GM18511 (cell line): ENCODE data around the gene TUBD1.
A peak's percentile ranks its signal among the peaks of the same experiment; 100 is the strongest.
"Not testable (repeated sequence)": the region's sequence is repeated elsewhere in the genome, so short reads cannot be mapped to it uniquely, and the experiment has no call there.

Experiments used
- ATAC-seq: cut with Tn5 transposase; IDR thresholded peaks from one replicate; pipeline ENCODE4 v1.9.1; 2021; ENCODE audit warnings: mild to moderate bottlenecking, moderate library complexity; ENCODE audit not compliant: unreplicated experiment

The TUBD1 gene

DNA sequence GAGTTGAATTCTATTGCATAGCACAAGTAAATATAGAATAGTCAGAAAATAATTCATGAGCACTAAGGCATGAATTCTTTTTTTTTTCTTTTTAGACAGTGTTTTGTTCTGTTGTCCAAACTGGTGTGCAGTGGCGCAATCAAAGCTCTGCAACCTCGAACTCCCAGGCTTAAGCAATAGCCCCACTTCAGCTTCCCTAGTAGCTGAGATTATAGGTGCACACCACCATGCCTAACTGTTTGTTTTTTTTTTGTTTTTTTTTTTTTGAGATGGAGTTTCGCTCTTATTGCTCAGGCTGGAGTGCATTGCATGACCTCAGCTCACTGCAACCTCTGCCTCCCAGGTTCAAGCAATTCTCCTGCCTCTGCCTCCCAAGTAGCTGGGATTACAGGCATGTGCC is 16.6 kb downstream of the TUBD1 start:
- ATAC-seq: no peak

DNA sequence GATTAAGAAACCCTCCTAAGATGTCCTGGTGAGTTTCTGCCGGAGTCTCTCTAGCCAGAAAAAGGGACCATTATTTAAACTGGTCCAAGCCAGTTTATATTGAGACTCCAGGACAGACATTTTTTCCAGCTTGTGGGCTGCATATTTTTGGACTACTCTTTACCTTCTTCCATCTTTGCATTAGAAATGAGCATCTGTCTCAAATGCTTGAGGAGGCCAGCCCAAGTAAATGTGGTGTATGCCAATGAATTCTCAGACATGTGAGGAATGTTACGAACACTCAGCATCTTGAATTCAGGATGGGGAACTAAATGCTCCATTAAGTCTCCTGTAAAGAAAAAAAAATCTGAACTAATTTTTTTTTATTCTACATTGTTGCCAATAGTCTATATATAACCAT is 18.4 kb downstream of the TUBD1 start:
- no peak for ATAC-seq

- not testable (repeated sequence) for ATAC-seq
Measured at GRCh38 chr17:59873414-59873813, 19.3 kb downstream of the TUBD1 start.

GRCh38 chr17:59872351-59872750 is 20.4 kb downstream of the TUBD1 start:
- ATAC-seq: no peak

GRCh38 chr17:59870482-59870881 is 22.3 kb downstream of the TUBD1 start:
- ATAC-seq: no peak

- ATAC-seq: no peak
Measured at GRCh38 chr17:59869941-59870218, 22.9 kb downstream of the TUBD1 start.

- ATAC-seq: no peak
Measured at GRCh38 chr17:59863616-59864015, 29.1 kb downstream of the TUBD1 start.

- no peak for ATAC-seq
Measured at GRCh38 chr17:59859444-59860025, 33.2 kb downstream of the TUBD1 start.

- no peak for ATAC-seq
Measured at GRCh38 chr17:59858932-59859331, 33.8 kb downstream of the TUBD1 start.

- ATAC-seq: no peak
Measured at GRCh38 chr17:59858167-59858816, 34.5 kb downstream of the TUBD1 start.

DNA sequence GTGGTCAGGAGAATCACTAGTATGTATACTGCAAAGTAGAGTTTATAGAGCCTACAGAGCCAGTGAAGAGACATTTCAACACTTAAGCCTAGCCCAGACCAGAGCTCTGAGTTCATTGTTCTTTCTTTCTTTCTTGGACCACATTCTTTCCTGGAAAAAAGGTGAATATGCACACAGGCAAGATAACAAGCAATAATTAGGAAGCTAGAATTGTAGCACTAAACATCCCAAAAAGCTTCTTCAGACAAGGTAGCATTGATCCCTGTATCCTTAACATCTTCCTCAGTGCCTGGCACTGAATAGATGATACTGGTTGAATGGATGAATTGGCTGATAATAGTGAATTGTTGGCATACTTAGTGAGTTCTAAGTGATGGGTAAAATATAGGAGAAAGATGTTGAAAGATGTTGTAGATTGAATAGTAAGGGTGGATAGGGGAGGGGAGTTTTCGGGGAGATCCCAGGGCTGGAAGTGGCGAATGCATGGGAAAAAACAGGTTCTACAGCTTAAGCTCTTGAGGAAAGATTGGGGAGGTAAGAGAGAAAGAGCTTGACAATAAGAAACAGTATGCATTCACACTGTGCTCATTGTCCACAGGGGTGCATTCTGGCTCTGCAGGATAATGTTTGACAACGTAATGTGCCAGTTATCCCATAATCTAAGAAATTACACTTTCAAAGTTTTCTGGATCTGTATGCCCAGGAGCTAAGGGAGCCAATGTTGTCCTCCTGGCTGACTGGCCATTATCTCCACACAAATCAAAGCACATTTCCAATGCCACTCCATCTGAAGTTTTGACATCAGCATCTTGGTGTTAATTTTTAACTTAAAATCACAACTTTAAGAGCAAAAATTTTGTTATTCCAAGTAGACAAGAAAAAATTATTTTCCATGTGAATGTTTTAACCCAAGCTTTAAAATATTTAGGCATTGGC is 35.6 kb downstream of the TUBD1 start:
- no peak for ATAC-seq

- ATAC-seq: not testable (repeated sequence)
Measured at GRCh38 chr17:59853919-59854729, 38.6 kb downstream of the TUBD1 start.

- ATAC-seq: no peak
Measured at GRCh38 chr17:59853168-59853918, 39.4 kb downstream of the TUBD1 start.

DNA sequence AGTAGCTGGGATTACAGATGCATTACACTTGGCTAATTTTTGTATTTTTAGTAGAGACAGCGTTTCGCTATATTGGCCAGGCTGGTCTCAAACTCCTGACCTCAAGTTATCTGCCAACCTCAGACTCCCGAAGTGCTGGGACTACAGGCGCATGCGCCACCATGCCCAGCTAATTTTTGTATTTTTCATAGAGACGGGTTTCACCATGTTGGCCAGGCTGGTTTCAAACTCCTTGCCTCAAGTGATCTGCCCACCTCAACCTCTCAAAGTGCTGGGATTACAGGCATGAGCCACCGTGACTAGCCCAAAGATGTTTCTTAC is 39.9 kb downstream of the TUBD1 start:
- not testable (repeated sequence) for ATAC-seq

GRCh38 chr17:59851439-59852375 is 41.0 kb downstream of the TUBD1 start:
- no peak for ATAC-seq

DNA sequence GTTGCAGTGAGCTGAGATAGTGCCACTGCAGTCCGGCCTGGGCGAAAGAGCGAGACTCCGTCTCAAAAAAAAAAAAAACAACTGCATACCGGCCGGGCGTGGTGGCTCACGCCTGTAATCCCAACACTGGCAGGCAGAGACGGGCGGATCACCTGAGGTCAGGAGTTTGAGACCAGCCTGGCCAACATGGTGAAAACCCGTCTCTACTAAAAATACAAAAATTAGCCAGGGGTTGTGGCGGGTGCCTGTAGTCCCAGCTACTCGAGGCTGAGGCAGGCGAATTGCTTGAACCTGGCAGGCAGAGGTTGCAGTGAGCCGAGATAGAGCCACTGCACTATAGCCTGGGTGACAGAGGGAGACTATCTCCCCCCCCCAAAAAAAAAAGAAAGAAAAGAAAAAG is 42.4 kb downstream of the TUBD1 start:
- ATAC-seq: not testable (repeated sequence)

GRCh38 chr17:59848778-59849177 is 44.0 kb downstream of the TUBD1 start:
- peak; percentile 55 for ATAC-seq

DNA sequence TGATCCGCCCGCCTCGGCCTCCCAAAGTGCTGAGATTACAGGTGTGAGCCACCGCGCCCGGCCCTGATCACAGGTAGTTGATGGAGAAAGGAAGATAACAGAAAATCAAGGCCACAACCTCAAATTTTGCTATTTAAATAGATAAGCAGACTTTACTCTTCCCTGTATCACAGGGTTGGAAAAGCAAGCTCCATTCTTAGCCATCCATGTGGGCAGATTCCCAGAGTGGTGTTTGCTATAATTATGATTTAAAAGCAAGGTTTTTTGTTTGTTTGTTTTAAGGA is 44.4 kb downstream of the TUBD1 start:
- ATAC-seq: no peak

DNA sequence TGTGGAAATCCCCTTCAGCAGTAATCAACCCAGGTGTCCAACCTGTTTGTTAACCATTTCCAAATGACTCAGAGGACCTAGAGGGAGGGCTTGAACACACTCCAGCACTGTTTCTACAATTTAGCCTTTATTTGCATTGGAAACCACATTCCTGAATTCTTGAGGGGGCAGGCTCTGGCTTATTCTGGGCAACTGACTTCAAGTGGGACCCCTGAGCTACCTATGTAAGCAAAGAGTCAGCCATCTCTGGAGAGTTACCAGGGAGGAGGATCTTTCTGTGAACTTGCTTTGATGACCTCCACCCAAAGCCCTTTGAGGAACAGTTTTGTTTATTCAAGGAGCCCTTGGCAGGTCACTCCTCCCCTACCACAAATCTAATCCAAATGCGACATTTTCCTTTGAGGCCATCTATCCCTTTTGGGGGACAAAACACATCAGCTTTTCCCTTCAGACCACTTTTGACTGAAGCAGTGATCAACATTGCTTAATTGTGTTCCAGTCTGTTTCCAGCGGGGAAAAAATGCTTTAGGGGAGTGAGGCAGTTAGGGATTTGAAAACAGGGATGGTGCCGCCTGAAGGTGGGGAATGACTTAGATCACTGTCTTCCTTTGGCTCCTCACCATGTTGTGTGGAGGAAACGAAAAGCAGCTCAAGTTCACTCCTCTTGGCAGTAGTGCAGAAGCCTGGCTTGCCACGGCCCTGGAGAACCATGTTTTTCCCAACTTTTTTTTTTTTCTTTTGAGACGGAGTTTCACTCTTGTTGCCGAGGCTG is 46.2 kb downstream of the TUBD1 start:
- peak; percentile 59 for ATAC-seq
